ENCODE results near the gene BSN. TPM values are rescaled to one million over a fixed set of nuclear protein-coding genes. Genes with fewer than 3 reads are reported as not detected.

The BSN gene
- total RNA-seq, 6 experiments from 2014 or later = 0.31 to 0.68 (median 0.50) TPM

DNA sequence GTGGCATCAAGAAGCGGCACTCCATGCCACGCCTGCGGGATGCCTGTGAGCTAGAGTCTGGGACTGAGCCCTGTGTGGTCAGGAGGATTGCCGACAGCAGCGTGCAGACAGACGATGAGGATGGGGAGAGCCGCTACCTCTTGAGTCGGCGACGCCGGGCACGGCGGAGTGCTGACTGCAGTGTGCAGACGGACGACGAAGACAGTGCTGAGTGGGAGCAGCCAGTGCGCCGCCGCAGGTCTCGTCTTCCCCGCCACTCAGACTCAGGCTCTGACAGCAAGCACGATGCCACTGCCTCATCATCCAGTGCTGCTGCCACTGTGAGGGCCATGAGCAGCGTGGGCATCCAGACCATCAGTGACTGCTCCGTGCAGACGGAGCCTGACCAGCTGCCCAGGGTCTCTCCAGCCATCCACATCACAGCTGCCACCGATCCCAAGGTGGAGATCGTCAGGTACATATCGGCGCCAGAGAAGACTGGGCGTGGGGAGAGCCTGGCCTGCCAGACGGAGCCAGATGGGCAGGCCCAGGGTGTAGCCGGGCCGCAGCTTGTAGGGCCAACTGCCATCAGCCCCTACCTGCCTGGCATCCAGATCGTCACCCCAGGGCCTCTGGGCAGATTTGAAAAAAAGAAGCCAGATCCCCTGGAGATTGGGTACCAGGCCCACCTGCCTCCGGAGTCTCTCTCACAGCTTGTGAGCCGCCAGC, 103.1 kb downstream of the BSN start:
- Histone ChIP-seq H3K4me3 (no peak overlapping the region), H3K36me3 (no peaks in the 10 kb centered on the region), H3K27ac (no peak overlapping the region), H3K9me3 (no peaks in the 10 kb centered on the region), H3K4me1 (no peaks in the 10 kb centered on the region), H3K27me3 (no peaks in the 10 kb centered on the region)
- intact Hi-C loops (cut with DNase I) = loop anchor here in 1 of 2 donors (10.0 kb wide), 1 partner anchor 93 kb away; no protein-coding TSS in a partner anchor
- TF ChIP-seq, protein P1, sequence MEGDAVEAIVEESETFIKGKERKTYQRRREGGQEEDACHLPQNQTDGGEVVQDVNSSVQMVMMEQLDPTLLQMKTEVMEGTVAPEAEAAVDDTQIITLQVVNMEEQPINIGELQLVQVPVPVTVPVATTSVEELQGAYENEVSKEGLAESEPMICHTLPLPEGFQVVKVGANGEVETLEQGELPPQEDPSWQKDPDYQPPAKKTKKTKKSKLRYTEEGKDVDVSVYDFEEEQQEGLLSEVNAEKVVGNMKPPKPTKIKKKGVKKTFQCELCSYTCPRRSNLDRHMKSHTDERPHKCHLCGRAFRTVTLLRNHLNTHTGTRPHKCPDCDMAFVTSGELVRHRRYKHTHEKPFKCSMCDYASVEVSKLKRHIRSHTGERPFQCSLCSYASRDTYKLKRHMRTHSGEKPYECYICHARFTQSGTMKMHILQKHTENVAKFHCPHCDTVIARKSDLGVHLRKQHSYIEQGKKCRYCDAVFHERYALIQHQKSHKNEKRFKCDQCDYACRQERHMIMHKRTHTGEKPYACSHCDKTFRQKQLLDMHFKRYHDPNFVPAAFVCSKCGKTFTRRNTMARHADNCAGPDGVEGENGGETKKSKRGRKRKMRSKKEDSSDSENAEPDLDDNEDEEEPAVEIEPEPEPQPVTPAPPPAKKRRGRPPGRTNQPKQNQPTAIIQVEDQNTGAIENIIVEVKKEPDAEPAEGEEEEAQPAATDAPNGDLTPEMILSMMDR (IDR thresholded peaks at IDR 0.05) = no peak
- no peak for TF ChIP-seq POLR2A (IDR thresholded peaks at IDR 0.05)
- DNase-seq = no peak
- WGBS (ENCODE audit: insufficient coverage, low coverage, low lambda C conversion rate, missing lambda C conversion rate) = 90% methylated on average over 2 of the region's 36 CpGs
- ATAC-seq = no peak

DNA sequence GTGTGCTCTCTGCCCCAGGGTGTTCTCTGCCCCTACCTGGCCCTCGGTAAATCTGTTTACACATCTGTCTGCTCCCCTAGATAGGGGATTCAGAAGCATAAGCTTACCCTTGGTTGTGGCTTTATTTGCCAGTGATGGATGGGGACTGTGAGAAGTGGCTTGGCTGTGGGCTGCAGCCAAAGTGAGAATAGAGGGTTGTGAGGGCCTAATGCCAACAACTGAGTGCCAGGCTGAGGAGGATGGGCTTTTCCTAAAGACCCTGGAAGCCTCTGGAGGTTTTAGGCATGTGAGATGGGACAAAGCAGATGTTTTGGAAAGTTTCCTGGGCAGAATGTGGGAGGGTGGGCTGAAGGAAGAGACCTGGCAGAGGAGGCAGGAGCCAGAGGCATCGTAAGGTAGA, 104.4 kb downstream of the BSN start:
- intact Hi-C loops (cut with DNase I) = loop anchor here in 1 of 2 donors (10.0 kb wide), 1 partner anchor 94 kb away; no protein-coding TSS in a partner anchor
- H3K4me3 ChIP-seq = no peak overlapping the region
- TF ChIP-seq POLR2A (IDR thresholded peaks at IDR 0.05) = no peak
- TF ChIP-seq, protein P1 (IDR thresholded peaks at IDR 0.05) = no peak
- no peak for ATAC-seq
- 71% methylated on average over 1 of the region's 2 CpGs for WGBS (ENCODE audit: insufficient coverage, low coverage, low lambda C conversion rate, missing lambda C conversion rate)
- H3K27ac ChIP-seq = no peak overlapping the region
- H3K36me3 ChIP-seq = no peaks in the 10 kb centered on the region
- H3K9me3 ChIP-seq = no peaks in the 10 kb centered on the region
- no peaks in the 10 kb centered on the region for H3K4me1 ChIP-seq
- no peak for DNase-seq
- no peaks in the 10 kb centered on the region for H3K27me3 ChIP-seq

DNA sequence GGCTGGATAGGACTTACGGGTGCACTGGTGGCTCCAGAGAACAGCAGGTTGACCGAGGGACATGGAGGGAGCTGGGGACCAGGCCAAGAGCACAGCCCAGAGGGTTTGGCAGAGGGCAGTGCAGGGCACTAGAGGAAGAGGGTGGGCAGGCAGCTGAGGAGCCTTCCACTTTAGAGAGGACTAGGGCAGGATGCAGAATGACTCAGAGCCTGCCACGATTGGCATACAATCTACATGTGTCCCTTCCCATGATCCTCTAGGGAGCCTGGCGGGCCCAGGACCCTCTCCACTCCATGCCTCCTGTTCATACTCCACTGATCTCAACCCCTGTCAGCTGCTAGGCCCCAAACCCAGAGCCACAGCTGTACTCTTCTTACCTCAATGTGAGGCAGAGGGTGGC, 105.5 kb downstream of the BSN start:
- H3K36me3 ChIP-seq = no peaks in the 10 kb centered on the region
- no peak overlapping the region for H3K4me3 ChIP-seq
- TF ChIP-seq, protein P1 (IDR thresholded peaks at IDR 0.05) = no peak
- no peak for TF ChIP-seq POLR2A (IDR thresholded peaks at IDR 0.05)
- H3K4me1 ChIP-seq = peaks cover 0 to 1% (median 0%) of the 10 kb centered on the region in 4 donors
- no peaks in the 10 kb centered on the region for H3K27me3 ChIP-seq
- ATAC-seq (no peak), DNase-seq (no peak)
- H3K9me3 ChIP-seq = no peaks in the 10 kb centered on the region
- no peak overlapping the region for H3K27ac ChIP-seq
- whole genome bisulfite sequencing (ENCODE audit: insufficient coverage, low coverage, low lambda C conversion rate, missing lambda C conversion rate) = no CpG with 5 or more reads among the region's 4 CpGs
- intact Hi-C loops (cut with DNase I) = loop anchor here in 1 of 2 donors (10.0 kb wide), 1 partner anchor 95 kb away; no protein-coding TSS in a partner anchor

DNA sequence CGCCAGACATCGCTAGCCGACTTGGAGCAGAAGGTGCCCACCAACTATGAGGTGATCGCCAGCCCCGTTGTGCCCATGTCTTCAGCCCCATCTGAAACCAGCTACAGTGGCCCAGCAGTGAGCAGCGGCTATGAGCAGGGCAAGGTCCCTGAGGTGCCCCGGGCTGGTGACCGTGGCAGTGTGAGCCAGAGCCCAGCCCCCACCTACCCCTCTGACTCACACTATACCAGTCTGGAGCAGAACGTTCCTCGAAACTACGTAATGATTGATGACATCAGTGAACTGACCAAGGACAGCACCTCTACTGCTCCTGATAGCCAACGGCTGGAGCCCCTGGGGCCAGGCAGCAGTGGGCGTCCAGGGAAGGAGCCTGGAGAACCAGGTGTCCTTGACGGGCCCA, 107.0 kb downstream of the BSN start:
- Histone ChIP-seq H3K9me3 (no peaks in the 10 kb centered on the region), H3K4me3 (no peak overlapping the region), H3K27me3 (no peaks in the 10 kb centered on the region), H3K36me3 (no peaks in the 10 kb centered on the region), H3K4me1 (peaks cover 0 to 17% (median 7%) of the 10 kb centered on the region in 4 donors), H3K27ac (no peak overlapping the region)
- DNase-seq = no peak
- WGBS (ENCODE audit: insufficient coverage, low coverage, low lambda C conversion rate, missing lambda C conversion rate) = 60% methylated on average over 1 of the region's 14 CpGs
- TF ChIP-seq POLR2A (IDR thresholded peaks at IDR 0.05) = no peak
- TF ChIP-seq, protein P1 (IDR thresholded peaks at IDR 0.05) = no peak
- intact Hi-C loops (cut with DNase I) = no loop called here
- no peak for ATAC-seq

Measured in right lobe of liver (tissue), 6 donors.